SK-N-SH (cell line): ENCODE data around the gene SPATA3.

Experiments used
- CHD2 ChIP-seq: fragments of 150-350 bp; IDR thresholded peaks from 2 replicates; pipeline ENCODE4 v1.6.1; 2018; ENCODE audit warnings: low read length; ENCODE audit not compliant: partially characterized antibody
- ELF1 ChIP-seq: IDR thresholded peaks from 2 replicates; pipeline ENCODE4 v1.4.0; 2012
- NRF1 ChIP-seq: IDR thresholded peaks from 2 replicates; pipeline ENCODE4 v1.6.1; 2012; ENCODE audit warnings: low read depth, mild to moderate bottlenecking, low read length
- RAD21 ChIP-seq: IDR thresholded peaks from 2 replicates; pipeline ENCODE4 v1.6.1; 2012; ENCODE audit warnings: mild to moderate bottlenecking, low read length
- RCOR1 ChIP-seq: fragments of 150-350 bp; IDR thresholded peaks from 2 replicates; pipeline ENCODE4 v1.6.1; 2017; ENCODE audit warnings: antibody characterized with exemption, low read length
- TAF1 ChIP-seq: IDR thresholded peaks from 2 replicates; pipeline ENCODE4 v1.6.1; 2012; ENCODE audit warnings: low read depth, mild to moderate bottlenecking, low read length, moderate library complexity, borderline replicate concordance
- YY1 ChIP-seq: IDR thresholded peaks from 2 replicates; pipeline ENCODE4 v1.4.0; 2012; ENCODE audit warnings: low read depth, mild to moderate bottlenecking
- TF ChIP-seq, protein P1 (sequence below): fragments of 200-600 bp; sonication (generic); IDR thresholded peaks from 2 replicates; pipeline ENCODE4 v1.6.1; 2017; ENCODE audit warnings: antibody characterized with exemption, mild to moderate bottlenecking, moderate library complexity
- TF ChIP-seq, protein P2 (sequence below): IDR thresholded peaks from 2 replicates; pipeline ENCODE4 v1.6.1; 2012; ENCODE audit warnings: mild to moderate bottlenecking, low read depth, low read length, moderate library complexity

DNA sequence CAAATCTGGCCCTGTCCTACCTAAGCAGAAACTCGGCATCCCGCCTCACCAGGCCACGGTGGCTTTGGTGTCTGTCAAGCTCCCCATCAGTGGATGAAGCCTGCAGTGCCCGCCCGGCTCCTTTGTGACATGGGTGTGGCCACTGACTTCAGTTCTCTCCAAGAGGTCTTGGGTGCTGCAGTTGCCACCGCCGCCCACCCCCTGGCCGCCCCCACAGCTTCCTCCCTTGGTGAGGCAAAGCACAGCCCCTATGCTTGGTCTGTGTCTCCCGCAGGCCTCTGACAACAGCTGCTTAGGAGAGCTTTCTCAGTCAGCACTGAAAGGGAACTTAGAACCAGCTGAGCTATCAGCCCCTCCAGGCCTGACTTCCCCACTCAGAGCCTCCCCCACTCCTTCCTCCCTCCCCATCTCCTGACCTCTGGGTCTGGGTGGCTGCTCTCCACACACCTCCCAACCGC is 48.0 kb upstream of the SPATA3 start:
- TF ChIP-seq, protein P1, sequence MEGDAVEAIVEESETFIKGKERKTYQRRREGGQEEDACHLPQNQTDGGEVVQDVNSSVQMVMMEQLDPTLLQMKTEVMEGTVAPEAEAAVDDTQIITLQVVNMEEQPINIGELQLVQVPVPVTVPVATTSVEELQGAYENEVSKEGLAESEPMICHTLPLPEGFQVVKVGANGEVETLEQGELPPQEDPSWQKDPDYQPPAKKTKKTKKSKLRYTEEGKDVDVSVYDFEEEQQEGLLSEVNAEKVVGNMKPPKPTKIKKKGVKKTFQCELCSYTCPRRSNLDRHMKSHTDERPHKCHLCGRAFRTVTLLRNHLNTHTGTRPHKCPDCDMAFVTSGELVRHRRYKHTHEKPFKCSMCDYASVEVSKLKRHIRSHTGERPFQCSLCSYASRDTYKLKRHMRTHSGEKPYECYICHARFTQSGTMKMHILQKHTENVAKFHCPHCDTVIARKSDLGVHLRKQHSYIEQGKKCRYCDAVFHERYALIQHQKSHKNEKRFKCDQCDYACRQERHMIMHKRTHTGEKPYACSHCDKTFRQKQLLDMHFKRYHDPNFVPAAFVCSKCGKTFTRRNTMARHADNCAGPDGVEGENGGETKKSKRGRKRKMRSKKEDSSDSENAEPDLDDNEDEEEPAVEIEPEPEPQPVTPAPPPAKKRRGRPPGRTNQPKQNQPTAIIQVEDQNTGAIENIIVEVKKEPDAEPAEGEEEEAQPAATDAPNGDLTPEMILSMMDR: no peak
- TF ChIP-seq RAD21: no peak
- TF ChIP-seq CHD2: no peak
- no peak for TF ChIP-seq YY1
- TF ChIP-seq RCOR1: no peak
- TF ChIP-seq ELF1: no peak
- TF ChIP-seq TAF1: no peak
- TF ChIP-seq, protein P2, sequence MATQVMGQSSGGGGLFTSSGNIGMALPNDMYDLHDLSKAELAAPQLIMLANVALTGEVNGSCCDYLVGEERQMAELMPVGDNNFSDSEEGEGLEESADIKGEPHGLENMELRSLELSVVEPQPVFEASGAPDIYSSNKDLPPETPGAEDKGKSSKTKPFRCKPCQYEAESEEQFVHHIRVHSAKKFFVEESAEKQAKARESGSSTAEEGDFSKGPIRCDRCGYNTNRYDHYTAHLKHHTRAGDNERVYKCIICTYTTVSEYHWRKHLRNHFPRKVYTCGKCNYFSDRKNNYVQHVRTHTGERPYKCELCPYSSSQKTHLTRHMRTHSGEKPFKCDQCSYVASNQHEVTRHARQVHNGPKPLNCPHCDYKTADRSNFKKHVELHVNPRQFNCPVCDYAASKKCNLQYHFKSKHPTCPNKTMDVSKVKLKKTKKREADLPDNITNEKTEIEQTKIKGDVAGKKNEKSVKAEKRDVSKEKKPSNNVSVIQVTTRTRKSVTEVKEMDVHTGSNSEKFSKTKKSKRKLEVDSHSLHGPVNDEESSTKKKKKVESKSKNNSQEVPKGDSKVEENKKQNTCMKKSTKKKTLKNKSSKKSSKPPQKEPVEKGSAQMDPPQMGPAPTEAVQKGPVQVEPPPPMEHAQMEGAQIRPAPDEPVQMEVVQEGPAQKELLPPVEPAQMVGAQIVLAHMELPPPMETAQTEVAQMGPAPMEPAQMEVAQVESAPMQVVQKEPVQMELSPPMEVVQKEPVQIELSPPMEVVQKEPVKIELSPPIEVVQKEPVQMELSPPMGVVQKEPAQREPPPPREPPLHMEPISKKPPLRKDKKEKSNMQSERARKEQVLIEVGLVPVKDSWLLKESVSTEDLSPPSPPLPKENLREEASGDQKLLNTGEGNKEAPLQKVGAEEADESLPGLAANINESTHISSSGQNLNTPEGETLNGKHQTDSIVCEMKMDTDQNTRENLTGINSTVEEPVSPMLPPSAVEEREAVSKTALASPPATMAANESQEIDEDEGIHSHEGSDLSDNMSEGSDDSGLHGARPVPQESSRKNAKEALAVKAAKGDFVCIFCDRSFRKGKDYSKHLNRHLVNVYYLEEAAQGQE: no peak
- no peak for TF ChIP-seq NRF1
